IMR-90 (cell line): Measurements from ENCODE around the gene ADSS1. TPM values are rescaled to one million over a fixed set of nuclear protein-coding genes. Genes with fewer than 3 reads are reported as not detected.

Experiments used
- ATAC-seq: fragments of 200-7000 bp; cut with Tn5 transposase; 2 replicates; pipeline ENCODE4 v1.9.1; 2020; ENCODE audit warnings: low read depth, mild to moderate bottlenecking, moderate library complexity
- BruUV-seq: library from RNA; stranded (reverse); fragments of 400-500 nt; replicated peaks from 2 replicates; lab custom pipeline; 2021; lab: Mats Ljungman, UMichigan
- CTCF ChIA-PET: fragments of 300-600 bp; formaldehyde crosslinking; extraction: SDS; loops from one replicate; lab custom pipeline; 2021; ENCODE audit warnings: antibody characterized with exemption; lab: Yijun Ruan, JAX
- POLR2A ChIA-PET: fragments of 300-600 bp; sonication (Branson Sonifier 250); formaldehyde crosslinking; loops from one replicate; lab custom pipeline; 2022; ENCODE audit warnings: antibody characterized with exemption; ENCODE audit not compliant: unreplicated experiment; lab: Charles Lee
- DNase-seq: peaks from one replicate; pipeline ENCODE4 v3.0.0; 2013
- H2AFZ ChIP-seq: replicated peaks from 2 replicates; pipeline ENCODE3; 2013; ENCODE audit warnings: low read length, mild to moderate bottlenecking; ENCODE audit not compliant: poor library complexity
- H2AK5ac ChIP-seq: 2 replicates; pipeline ENCODE4 v1.6.1; 2013; ENCODE audit warnings: low read depth, low read length, inconsistent platforms
- H2AK9ac ChIP-seq: replicated peaks from 2 replicates; pipeline ENCODE3; 2013; ENCODE audit warnings: mild to moderate bottlenecking, low read depth, low read length, moderate library complexity; ENCODE audit not compliant: poor library complexity
- H2BK120ac ChIP-seq: 2 replicates; pipeline ENCODE4 v1.6.1; 2013; ENCODE audit warnings: low read depth, low read length, inconsistent platforms
- H2BK15ac ChIP-seq: 3 replicates; pipeline ENCODE4 v1.6.1; 2013; ENCODE audit warnings: low read depth, low read length, inconsistent platforms
- H2BK20ac ChIP-seq: 2 replicates; pipeline ENCODE4 v1.6.1; 2013; ENCODE audit warnings: low read depth, mild to moderate bottlenecking, inconsistent platforms, low read length, moderate library complexity
- H2BK5ac ChIP-seq: 2 replicates; pipeline ENCODE4 v1.6.1; 2013; ENCODE audit warnings: mild to moderate bottlenecking, low read depth, low read length, inconsistent platforms; ENCODE audit not compliant: poor library complexity, severe bottlenecking
- H3K14ac ChIP-seq: replicated peaks from 2 replicates; pipeline ENCODE4 v1.6.1; 2013; ENCODE audit warnings: low read depth, low read length, inconsistent platforms
- H3K18ac ChIP-seq: 2 replicates; pipeline ENCODE4 v1.6.1; 2013; ENCODE audit warnings: low read depth, low read length, control low read depth
- H3K23ac ChIP-seq: 2 replicates; pipeline ENCODE4 v1.6.1; 2013; ENCODE audit warnings: low read depth, low read length, inconsistent platforms
- H3K27ac ChIP-seq: 2 replicates; pipeline ENCODE4 v1.5.1; 2013; ENCODE audit warnings: mild to moderate bottlenecking, control low read depth, low read length; ENCODE audit not compliant: insufficient read depth
- H3K27me3 ChIP-seq: 2 replicates; pipeline ENCODE4 v1.6.1; 2013; ENCODE audit warnings: low read length; ENCODE audit not compliant: control insufficient read depth, insufficient read depth
- H3K36me3 ChIP-seq: 2 replicates; pipeline ENCODE4 v1.6.1; 2013; ENCODE audit warnings: low read length, mixed read lengths; ENCODE audit not compliant: control insufficient read depth, insufficient read depth
- H3K4ac ChIP-seq: 2 replicates; pipeline ENCODE4 v1.6.1; 2013; ENCODE audit warnings: low read depth, low read length, inconsistent platforms
- H3K4me1 ChIP-seq: 2 replicates; pipeline ENCODE4 v1.6.1; 2013; ENCODE audit warnings: low read length, mixed read lengths; ENCODE audit not compliant: control insufficient read depth, insufficient read depth
- H3K4me2 ChIP-seq: 2 replicates; pipeline ENCODE4 v1.6.1; 2013; ENCODE audit warnings: low read depth, mild to moderate bottlenecking, control low read depth, low read length, moderate library complexity
- H3K4me3 ChIP-seq: 2 replicates; pipeline ENCODE4 v1.5.1; 2013; ENCODE audit warnings: low read depth, mild to moderate bottlenecking, control low read depth, low read length, moderate library complexity; ENCODE audit not compliant: insufficient read depth
- H3K56ac ChIP-seq: 2 replicates; pipeline ENCODE4 v1.6.1; 2013; ENCODE audit warnings: low read length, inconsistent platforms; ENCODE audit not compliant: insufficient read depth; ENCODE audit errors: extremely low read depth
- H3K79me1 ChIP-seq, 2 experiments: 2 replicates each; pipeline ENCODE4 v1.6.1; 2013; ENCODE audit warnings: low read length in 2 of 2, inconsistent platforms in 1 of 2, low read depth in 1 of 2
- H3K9ac ChIP-seq: 2 replicates; pipeline ENCODE4 v1.6.1; 2013; ENCODE audit warnings: low read depth, low read length, control low read depth
- H3K9me1 ChIP-seq: 2 replicates; pipeline ENCODE4 v1.6.1; 2013; ENCODE audit warnings: low read length, inconsistent platforms; ENCODE audit not compliant: insufficient read depth
- H3K9me3 ChIP-seq: 2 replicates; pipeline ENCODE4 v1.6.1; 2013; ENCODE audit warnings: low read length; ENCODE audit not compliant: control insufficient read depth, insufficient read depth
- H4K20me1 ChIP-seq: 2 replicates; pipeline ENCODE4 v1.6.1; 2013; ENCODE audit warnings: low read length, inconsistent platforms; ENCODE audit not compliant: insufficient read depth
- H4K5ac ChIP-seq: 2 replicates; pipeline ENCODE4 v1.6.1; 2013; ENCODE audit warnings: mild to moderate bottlenecking, low read depth, low read length, control low read depth
- H4K8ac ChIP-seq, 2 experiments: 2 replicates each; pipeline ENCODE4 v1.6.1; 2013; ENCODE audit warnings: low read depth in 2 of 2, low read length in 2 of 2, control low read depth in 1 of 2, inconsistent platforms in 1 of 2
- H4K91ac ChIP-seq: 2 replicates; pipeline ENCODE4 v1.6.1; 2013; ENCODE audit warnings: low read depth, low read length, inconsistent platforms; ENCODE audit not compliant: insufficient read depth
- BHLHE40 ChIP-seq: fragments of 150-350 bp; IDR thresholded peaks from 2 replicates; pipeline ENCODE4 v1.6.1; 2016; ENCODE audit warnings: mild to moderate bottlenecking, low read depth, low read length
- CEBPB ChIP-seq: IDR thresholded peaks from 2 replicates; pipeline ENCODE4 v1.6.1; 2012; ENCODE audit warnings: low read depth, low read length, improper control_type of control experiment
- CTCF ChIP-seq: conservative IDR thresholded peaks from 2 replicates; pipeline ENCODE4 v1.5.1; 2012; ENCODE audit warnings: mild to moderate bottlenecking, low read depth, low read length, improper control_type of control experiment
- MAFK ChIP-seq: IDR thresholded peaks from 2 replicates; pipeline ENCODE4 v1.6.1; 2012; ENCODE audit warnings: low read depth, low read length, improper control_type of control experiment
- MAZ ChIP-seq: IDR thresholded peaks from 2 replicates; pipeline ENCODE4 v1.6.1; 2012; ENCODE audit warnings: low read depth, mild to moderate bottlenecking, low read length, improper control_type of control experiment, moderate library complexity, borderline replicate concordance
- MXI1 ChIP-seq: IDR thresholded peaks from 2 replicates; pipeline ENCODE4 v1.6.1; 2012; ENCODE audit warnings: low read depth, mild to moderate bottlenecking, low read length, moderate library complexity, borderline replicate concordance
- POLR2A ChIP-seq: IDR thresholded peaks from 2 replicates; pipeline ENCODE4 v1.6.1; 2012; ENCODE audit warnings: mild to moderate bottlenecking, low read depth, low read length
- RAD21 ChIP-seq: IDR thresholded peaks from 2 replicates; pipeline ENCODE4 v1.6.1; 2012; ENCODE audit warnings: low read length, improper control_type of control experiment
- RFX5 ChIP-seq: IDR thresholded peaks from 2 replicates; pipeline ENCODE4 v1.8.0; 2012; ENCODE audit warnings: low read depth, mild to moderate bottlenecking, low read length, moderate library complexity
- SMC3 ChIP-seq: fragments of 150-350 bp; IDR thresholded peaks from 2 replicates; pipeline ENCODE4 v1.6.1; 2016; ENCODE audit warnings: low read depth, mild to moderate bottlenecking, antibody characterized with exemption, low read length, moderate library complexity
- USF2 ChIP-seq: fragments of 150-350 bp; IDR thresholded peaks from 2 replicates; pipeline ENCODE4 v1.6.1; 2017; ENCODE audit warnings: mild to moderate bottlenecking, antibody characterized with exemption, low read length, low read depth
- WGBS, 2 experiments: methylation state at CpG; one replicate each; pipeline versions ENCODE4 v1.1.5 to v1.1.7; 2013; ENCODE audit warnings: missing lambda C conversion rate in 2 of 2; ENCODE audit not compliant: insufficient read length in 1 of 2; ENCODE audit errors: extremely low coverage in 2 of 2; 5-methylcytosine and 5-hydroxymethylcytosine counted together
- dilution Hi-C: fragments of 300-500 bp; cut with HindIII; formaldehyde crosslinking; loops from one replicate; pipeline ENCODE4 v1.14.3; 2018; ENCODE audit warnings: low sequenced_read_pairs; ENCODE audit not compliant: unreplicated experiment
- in situ Hi-C: fragments of 300-500 bp; cut with MboI; formaldehyde crosslinking; loops from 3 replicates; pipeline ENCODE4 v1.14.3; 2019; ENCODE audit warnings: low sequenced_read_pairs, inconsistent platforms, mixed read lengths
- intact Hi-C: fragments of 100-400 bp; cut with micrococcal nuclease; formaldehyde crosslinking; loops from 2 replicates; pipeline ENCODE4 v1.10.0; 2022
- polyA plus RNA-seq, 3 experiments: library from polyadenylated mRNA; depleted of rRNA; stranded (reverse); fragments of >200 nt; gene quantifications; 2 replicates each; pipeline ENCODE4 v1.2.3, GENCODE V29; 2012; ENCODE audit warnings: low replicate concordance in 1 of 3
- total RNA-seq: library from RNA; depleted of rRNA; stranded (reverse); fragments of >200 nt; gene quantifications from 2 replicates; pipeline ENCODE4 v1.2.3, GENCODE V29; 2012

Gene ADSS1
- total and polyA plus RNA-seq, 2 of the 4 experiments (the other 2 are of a cell fraction): 1.8 to 5.2 TPM

GRCh38 chr14:104732355-104732804 is 8.4 kb downstream of the ADSS1 start:
- H3K9me1 ChIP-seq: peaks cover 5% of the 10 kb centered on the region; the same call in 1 of the 2 replicates
- H3K4me3 ChIP-seq: no peak overlapping the region
- H3K4me1 ChIP-seq: peaks cover 15% of the 10 kb centered on the region
- intact Hi-C loops (no loop called here), dilution Hi-C loops (no loop called here), in situ Hi-C loops (no loop called here)
- H2BK20ac ChIP-seq: no peak overlapping the region
- ATAC-seq (no peak), DNase-seq (no peak)
- no peaks in the 10 kb centered on the region for H3K9me3 ChIP-seq
- no peak overlapping the region for H4K5ac ChIP-seq
- H2AFZ ChIP-seq: no peak overlapping the region
- no peak overlapping the region for H4K8ac ChIP-seq
- no peak overlapping the region for H2BK120ac ChIP-seq
- 87% methylated on average over 7 of the region's 14 CpGs; no CpG with 5 or more reads in 1 of the 2 experiments for WGBS, 2 experiments
- no peak overlapping the region for H2BK15ac ChIP-seq
- H2BK5ac ChIP-seq: no peak overlapping the region
- H3K9ac ChIP-seq: no peak overlapping the region
- H3K79me1 ChIP-seq: no peaks in the 10 kb centered on the region
- no peak overlapping the region for H3K4ac ChIP-seq
- H3K4me2 ChIP-seq: no peak overlapping the region
- no peak overlapping the region for H3K27ac ChIP-seq
- H3K27me3 ChIP-seq: no peaks in the 10 kb centered on the region; the same call in 1 of the 2 replicates
- CTCF ChIA-PET: no interaction called here
- H3K14ac ChIP-seq: no peak overlapping the region
- H2AK5ac ChIP-seq: no peak overlapping the region
- no TSS peak for BruUV-seq
- H3K23ac ChIP-seq: no peak overlapping the region
- no peak overlapping the region for H4K91ac ChIP-seq
- POLR2A ChIA-PET: no interaction called here
- no peak overlapping the region for H3K18ac ChIP-seq
- H2AK9ac ChIP-seq: no peak overlapping the region
- H3K56ac ChIP-seq: no peak overlapping the region
- TF ChIP-seq RFX5: no peak
- no peak for TF ChIP-seq MAZ
- TF ChIP-seq USF2: no peak
- TF ChIP-seq SMC3: no peak
- no peak for TF ChIP-seq CTCF
- TF ChIP-seq MXI1: no peak
- no peak for TF ChIP-seq POLR2A
- TF ChIP-seq MAFK: no peak
- no peak for TF ChIP-seq CEBPB
- no peak for TF ChIP-seq BHLHE40
- no peak for TF ChIP-seq RAD21
- no peaks in the 10 kb centered on the region for H3K36me3 ChIP-seq
- no peaks in the 10 kb centered on the region for H4K20me1 ChIP-seq
